22Rv1 (cell line): Measurements from ENCODE around the gene KLHL40.

Experiments
- H3K27ac ChIP-seq: fragments of 450-650 bp; 2 replicates; pipeline ENCODE4 v1.5.1; 2017
- ZFX ChIP-seq: fragments of 450-650 bp; IDR thresholded peaks from 2 replicates; pipeline ENCODE4 v1.6.1; 2017; ENCODE audit warnings: antibody characterized with exemption, borderline replicate concordance
- TF ChIP-seq, protein P1 (sequence below): fragments of 450-650 bp; IDR thresholded peaks from 2 replicates; pipeline ENCODE4 v1.5.1; 2017; ENCODE audit warnings: mild to moderate bottlenecking

Gene KLHL40

DNA sequence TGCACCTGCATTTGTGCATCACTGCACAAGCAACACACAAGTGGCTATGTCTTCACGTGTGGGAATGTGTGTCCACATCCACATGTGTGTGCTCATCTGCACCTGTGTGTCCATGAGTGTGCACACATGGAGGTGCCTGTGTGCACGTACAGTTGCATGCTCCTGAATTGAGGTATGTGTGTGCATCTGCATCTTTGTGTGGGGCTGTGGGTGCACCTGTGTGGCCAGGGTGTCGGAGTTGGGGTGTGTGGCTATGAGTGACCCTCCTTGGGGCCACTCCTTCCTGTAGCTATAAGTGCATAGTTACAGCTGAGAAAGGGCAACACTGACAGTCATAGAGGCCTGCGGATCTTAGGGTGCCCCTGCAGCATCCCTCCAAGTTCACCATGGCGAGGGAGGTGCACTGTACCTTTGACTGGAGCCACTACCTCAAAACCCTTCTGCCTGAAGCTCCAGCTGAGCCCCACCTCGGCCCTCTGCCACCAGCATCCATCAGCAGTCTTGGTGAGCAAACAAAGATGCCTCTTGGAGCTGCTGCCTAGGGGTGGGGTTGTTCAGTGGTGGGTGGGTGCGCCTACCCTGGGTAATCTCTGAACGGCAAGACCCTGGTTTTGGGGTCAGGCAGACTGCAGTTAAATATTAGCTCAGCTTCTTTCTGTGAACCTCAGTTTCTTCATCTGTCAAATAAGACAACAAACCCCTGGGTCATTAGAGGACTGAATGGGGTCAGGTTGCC, 22.5 kb downstream of the KLHL40 start:
- H3K27ac ChIP-seq, result no peak overlapping the region
- TF ChIP-seq ZFX, result no peak
- TF ChIP-seq, protein P1, sequence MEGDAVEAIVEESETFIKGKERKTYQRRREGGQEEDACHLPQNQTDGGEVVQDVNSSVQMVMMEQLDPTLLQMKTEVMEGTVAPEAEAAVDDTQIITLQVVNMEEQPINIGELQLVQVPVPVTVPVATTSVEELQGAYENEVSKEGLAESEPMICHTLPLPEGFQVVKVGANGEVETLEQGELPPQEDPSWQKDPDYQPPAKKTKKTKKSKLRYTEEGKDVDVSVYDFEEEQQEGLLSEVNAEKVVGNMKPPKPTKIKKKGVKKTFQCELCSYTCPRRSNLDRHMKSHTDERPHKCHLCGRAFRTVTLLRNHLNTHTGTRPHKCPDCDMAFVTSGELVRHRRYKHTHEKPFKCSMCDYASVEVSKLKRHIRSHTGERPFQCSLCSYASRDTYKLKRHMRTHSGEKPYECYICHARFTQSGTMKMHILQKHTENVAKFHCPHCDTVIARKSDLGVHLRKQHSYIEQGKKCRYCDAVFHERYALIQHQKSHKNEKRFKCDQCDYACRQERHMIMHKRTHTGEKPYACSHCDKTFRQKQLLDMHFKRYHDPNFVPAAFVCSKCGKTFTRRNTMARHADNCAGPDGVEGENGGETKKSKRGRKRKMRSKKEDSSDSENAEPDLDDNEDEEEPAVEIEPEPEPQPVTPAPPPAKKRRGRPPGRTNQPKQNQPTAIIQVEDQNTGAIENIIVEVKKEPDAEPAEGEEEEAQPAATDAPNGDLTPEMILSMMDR, result no peak

GRCh38 chr3:42708611-42709151, 23.3 kb downstream of the KLHL40 start:
- TF ChIP-seq, protein P1, result no peak
- no peak for TF ChIP-seq ZFX
- no peak overlapping the region for H3K27ac ChIP-seq

GRCh38 chr3:42709621-42710020, 24.3 kb downstream of the KLHL40 start:
- H3K27ac ChIP-seq, result no peak overlapping the region
- TF ChIP-seq, protein P1, result no peak
- no peak for TF ChIP-seq ZFX

GRCh38 chr3:42710323-42711021, 25.1 kb downstream of the KLHL40 start:
- TF ChIP-seq, protein P1, result no peak
- TF ChIP-seq ZFX, result no peak
- H3K27ac ChIP-seq, result no peak overlapping the region

DNA sequence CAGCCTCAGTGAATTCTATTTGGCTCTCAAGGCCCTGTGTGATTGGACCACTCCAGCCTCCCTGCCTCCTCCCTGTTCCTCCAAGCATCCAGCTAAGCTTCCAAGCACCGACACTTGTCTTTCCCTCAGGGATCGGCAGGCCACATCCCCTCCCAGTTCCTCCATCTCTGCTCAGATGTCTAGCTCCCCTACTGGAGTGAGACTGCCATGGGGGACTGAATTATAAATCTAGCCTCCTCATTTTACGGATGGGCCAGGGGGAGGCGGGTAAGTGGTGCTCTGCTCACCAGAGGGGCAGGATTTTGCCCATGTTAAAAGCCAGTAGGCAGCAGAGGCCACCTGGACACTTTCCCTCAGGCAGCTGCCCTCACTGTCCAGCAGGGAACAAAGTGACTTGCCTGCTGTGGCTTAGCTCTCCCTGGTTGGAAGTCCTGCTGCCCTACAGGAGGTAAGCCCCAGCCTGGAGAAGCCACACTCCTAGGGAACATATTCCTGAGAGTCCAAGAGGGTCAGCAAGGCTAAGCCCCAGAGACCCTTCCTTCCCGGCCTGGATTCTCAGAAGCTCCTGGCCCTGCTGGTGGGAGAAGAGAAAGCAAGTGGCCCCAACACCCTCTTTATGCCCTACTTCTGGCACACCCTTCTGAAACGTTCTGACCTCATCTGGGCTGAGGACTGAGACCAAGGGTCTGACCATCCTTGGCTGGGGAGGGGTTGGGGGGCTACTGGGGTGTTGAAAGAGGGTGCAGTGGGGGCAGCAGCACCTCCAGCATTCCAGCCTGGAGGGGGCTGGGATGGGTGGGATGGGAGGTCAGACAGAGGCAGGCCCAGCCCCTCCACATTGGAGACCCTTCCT, 26.4 kb downstream of the KLHL40 start:
- no peak overlapping the region for H3K27ac ChIP-seq
- TF ChIP-seq, protein P1, result no peak; the same call in 1 of the 2 replicates
- no peak for TF ChIP-seq ZFX

DNA sequence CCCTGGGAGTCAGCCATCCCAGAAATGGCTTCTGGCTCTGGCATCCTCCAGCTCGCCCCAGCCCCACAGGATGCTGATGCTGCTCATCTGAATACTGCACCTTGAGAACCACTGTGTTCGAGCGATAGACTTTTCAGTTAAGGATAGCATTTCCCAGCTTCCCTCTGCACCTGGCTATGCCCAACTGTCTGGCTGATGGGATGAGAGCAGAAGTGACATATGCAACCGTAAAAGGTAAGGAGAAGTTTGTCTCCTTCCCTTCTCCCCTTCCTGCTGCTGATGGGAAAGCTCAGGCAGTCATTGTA, 27.0 kb downstream of the KLHL40 start:
- no peak overlapping the region for H3K27ac ChIP-seq
- TF ChIP-seq ZFX, result no peak
- TF ChIP-seq, protein P1, result no peak
